H9 (cell line): ENCODE results near the gene CSF1R. TPM values are rescaled to one million over a fixed set of nuclear protein-coding genes. Genes with fewer than 3 reads are reported as not detected.

ENCODE experiments used
- DNase-seq: peaks from one replicate; pipeline ENCODE4 v3.0.0-alpha.2; 2017
- H2AFZ ChIP-seq: one replicate; pipeline ENCODE4 v1.6.1; 2013; ENCODE audit warnings: mild to moderate bottlenecking, low read length, control low read depth, moderate library complexity
- H2AK5ac ChIP-seq: 2 replicates; pipeline ENCODE4 v1.6.1; 2013; ENCODE audit warnings: low read length, control low read depth, mixed read lengths; ENCODE audit not compliant: insufficient read length
- H2BK120ac ChIP-seq: one replicate; pipeline ENCODE4 v1.6.1; 2013; ENCODE audit warnings: low read depth, mild to moderate bottlenecking, low read length, control low read depth, inconsistent platforms; ENCODE audit not compliant: poor library complexity, severe bottlenecking
- H2BK12ac ChIP-seq: 2 replicates; pipeline ENCODE4 v1.6.1; 2013; ENCODE audit warnings: low read length, control low read depth, mixed read lengths, low read depth; ENCODE audit not compliant: insufficient read length
- H2BK15ac ChIP-seq: 2 replicates; pipeline ENCODE4 v1.6.1; 2013; ENCODE audit warnings: low read depth, low read length, control low read depth
- H2BK20ac ChIP-seq: one replicate; pipeline ENCODE4 v1.6.1; 2013; ENCODE audit warnings: low read depth, mild to moderate bottlenecking, low read length, control low read depth, inconsistent platforms; ENCODE audit not compliant: poor library complexity, severe bottlenecking
- H2BK5ac ChIP-seq: 2 replicates; pipeline ENCODE4 v1.6.1; 2013; ENCODE audit warnings: low read length, control low read depth, mixed read lengths; ENCODE audit not compliant: insufficient read length
- H3K14ac ChIP-seq: 2 replicates; pipeline ENCODE4 v1.6.1; 2013; ENCODE audit warnings: low read length, control low read depth; ENCODE audit not compliant: insufficient read depth
- H3K18ac ChIP-seq: 2 replicates; pipeline ENCODE4 v1.6.1; 2013; ENCODE audit warnings: low read depth, mild to moderate bottlenecking, mixed read lengths, low read length, control low read depth; ENCODE audit not compliant: insufficient read length
- H3K23ac ChIP-seq: 2 replicates; pipeline ENCODE4 v1.6.1; 2013; ENCODE audit warnings: low read length, control low read depth, mixed read lengths, low read depth; ENCODE audit not compliant: insufficient read length
- H3K23me2 ChIP-seq: 2 replicates; pipeline ENCODE4 v1.6.1; 2013; ENCODE audit warnings: low read depth, mild to moderate bottlenecking, mixed read lengths, low read length, control low read depth; ENCODE audit not compliant: insufficient read length, poor library complexity, severe bottlenecking
- H3K27ac ChIP-seq: 2 replicates; pipeline ENCODE4 v1.5.1; 2013; ENCODE audit warnings: low read length, control low read depth, mixed read lengths, low read depth; ENCODE audit not compliant: insufficient read length
- H3K27me3 ChIP-seq: 2 replicates; pipeline ENCODE4 v1.6.1; 2013; ENCODE audit warnings: low read length, control low read depth, inconsistent platforms; ENCODE audit not compliant: insufficient read depth
- H3K4ac ChIP-seq: 2 replicates; pipeline ENCODE4 v1.6.1; 2013; ENCODE audit warnings: low read depth, mild to moderate bottlenecking, control low read depth, inconsistent platforms, low read length, moderate library complexity
- H3K4me1 ChIP-seq: 2 replicates; pipeline ENCODE4 v1.6.1; 2013; ENCODE audit warnings: low read length, control low read depth, inconsistent platforms; ENCODE audit not compliant: insufficient read depth
- H3K4me2 ChIP-seq: 2 replicates; pipeline ENCODE4 v1.6.1; 2013; ENCODE audit warnings: low read length, control low read depth, mixed read lengths; ENCODE audit not compliant: insufficient read length, insufficient read depth
- H3K56ac ChIP-seq: 2 replicates; pipeline ENCODE4 v1.6.1; 2013; ENCODE audit warnings: low read depth, mild to moderate bottlenecking, mixed read lengths, low read length, control low read depth; ENCODE audit not compliant: insufficient read length
- H3K79me1 ChIP-seq: 2 replicates; pipeline ENCODE4 v1.6.1; 2013; ENCODE audit warnings: low read depth, mild to moderate bottlenecking, moderate library complexity, low read length, control low read depth, inconsistent platforms; ENCODE audit not compliant: insufficient read depth, poor library complexity, severe bottlenecking
- H3K79me2 ChIP-seq: 2 replicates; pipeline ENCODE4 v1.6.1; 2013; ENCODE audit warnings: low read length, control low read depth, inconsistent platforms; ENCODE audit not compliant: insufficient read depth
- H3K9ac ChIP-seq: 2 replicates; pipeline ENCODE4 v1.6.1; 2013; ENCODE audit warnings: low read length, control low read depth, mixed read lengths; ENCODE audit not compliant: insufficient read length; ENCODE audit errors: extremely low read depth
- H3K9me3 ChIP-seq: one replicate; pipeline ENCODE4 v1.6.1; 2013; ENCODE audit warnings: low read depth, low read length, inconsistent platforms; ENCODE audit not compliant: control insufficient read depth
- H3T11ph ChIP-seq: one replicate; pipeline ENCODE4 v1.6.1; 2013; ENCODE audit warnings: mild to moderate bottlenecking, low read length, control low read depth, inconsistent platforms
- H4K20me1 ChIP-seq: one replicate; pipeline ENCODE4 v1.6.1; 2013; ENCODE audit not compliant: control insufficient read depth, insufficient read length, insufficient read depth
- H4K5ac ChIP-seq: 2 replicates; pipeline ENCODE4 v1.6.1; 2013; ENCODE audit warnings: low read depth, mild to moderate bottlenecking, mixed read lengths, low read length, control low read depth; ENCODE audit not compliant: insufficient read length
- H4K8ac ChIP-seq: replicated peaks from 2 replicates; pipeline ENCODE4 v1.6.1; 2013; ENCODE audit warnings: low read length, control low read depth, mixed read lengths, low read depth; ENCODE audit not compliant: insufficient read length
- H4K91ac ChIP-seq: 2 replicates; pipeline ENCODE4 v1.6.1; 2013; ENCODE audit warnings: low read depth, mild to moderate bottlenecking, moderate library complexity, mixed read lengths, low read length, control low read depth; ENCODE audit not compliant: insufficient read length
- H3K27ac Mint-ChIP-seq, 3 experiments: 2 replicates in 2 of 3; 3 replicates in 1 of 3; pipeline ENCODE4 v1.8.0; 2020 to 2021; ENCODE audit warnings: mixed read lengths in 3 of 3, mild to moderate bottlenecking in 1 of 3, moderate library complexity in 1 of 3
- H3K27me3 Mint-ChIP-seq: 2 replicates; pipeline ENCODE4 v1.8.0; 2021; ENCODE audit warnings: low read depth, mild to moderate bottlenecking, moderate library complexity, mixed read lengths
- H3K36me3 Mint-ChIP-seq, 3 experiments: 2 replicates in 2 of 3; 3 replicates in 1 of 3; pipeline ENCODE4 v1.8.0; 2020 to 2021; ENCODE audit warnings: low read depth in 3 of 3, mixed read lengths in 3 of 3; ENCODE audit not compliant: insufficient read depth in 1 of 3
- H3K4me1 Mint-ChIP-seq, 2 experiments: 2 replicates each; pipeline ENCODE4 v1.8.0; 2020; ENCODE audit warnings: mixed read lengths in 2 of 2
- H3K4me3 Mint-ChIP-seq, 2 experiments: 2 replicates in 1 of 2; 3 replicates in 1 of 2; pipeline ENCODE4 v1.8.0; 2020 to 2021; ENCODE audit warnings: mild to moderate bottlenecking in 2 of 2, mixed read lengths in 2 of 2, moderate library complexity in 1 of 2
- H3K9me3 Mint-ChIP-seq, 2 experiments: 2 replicates in 1 of 2; 3 replicates in 1 of 2; pipeline ENCODE4 v1.8.0; 2020; ENCODE audit warnings: mild to moderate bottlenecking in 2 of 2, mixed read lengths in 2 of 2, moderate library complexity in 1 of 2
- CTCF ChIP-seq: fragments of 200-600 bp; sonication (generic); conservative IDR thresholded peaks from 3 replicates; pipeline ENCODE4 v1.8.0; 2021; ENCODE audit warnings: antibody characterized with exemption, mild to moderate bottlenecking
- WGBS: extraction: QIAGEN DNeasy Blood & Tissue Kit; methylation state at CpG from one replicate; pipeline ENCODE4 v1.1.7; 2013; ENCODE audit warnings: missing lambda C conversion rate, low lambda C conversion rate, mixed read lengths; ENCODE audit not compliant: insufficient read length; ENCODE audit errors: extremely low coverage; 5-methylcytosine and 5-hydroxymethylcytosine counted together
- total RNA-seq: library from RNA; stranded (reverse); gene quantifications from 2 replicates; pipeline ENCODE4 v1.2.1, GENCODE V29; 2021

The CSF1R gene
- total RNA-seq, 1 experiment from 2014 or later = 0.13 TPM

GRCh38 chr5:150108711-150109514, 22.6 kb upstream of the CSF1R start:
- no CpG with 5 or more reads among the region's 11 CpGs for WGBS
- H3K27me3 ChIP-seq = no peaks in the 10 kb centered on the region
- no peaks in the 10 kb centered on the region for H3K79me2 ChIP-seq
- no peak overlapping the region for H2BK15ac ChIP-seq
- Mint-ChIP-seq H3K4me3 (no peak overlapping the region), H3K4me1 (peaks cover 16 to 25% of the 10 kb centered on the region in 2 experiments), H3K27ac (no peak overlapping the region), H3K9me3 (no peaks in the 10 kb centered on the region), H3K36me3 (no peaks in the 10 kb centered on the region), H3K27me3 (peaks cover 7% of the 10 kb centered on the region)
- no peak overlapping the region for H2BK12ac ChIP-seq
- no peak for TF ChIP-seq CTCF
- no peak overlapping the region for H3K56ac ChIP-seq
- no peak for DNase-seq
- no peak overlapping the region for H2AK5ac ChIP-seq
- no peak overlapping the region for H3K4ac ChIP-seq
- H3K79me1 ChIP-seq = no peaks in the 10 kb centered on the region
- H3K14ac ChIP-seq = no peak overlapping the region
- H4K8ac ChIP-seq = no peak overlapping the region
- H3K23me2 ChIP-seq = no peaks in the 10 kb centered on the region
- no peaks in the 10 kb centered on the region for H4K20me1 ChIP-seq
- no peak overlapping the region for H3K23ac ChIP-seq
- no peak overlapping the region for H2BK120ac ChIP-seq
- no peak overlapping the region for H4K5ac ChIP-seq
- H3K4me1 ChIP-seq = no peaks in the 10 kb centered on the region
- H2BK5ac ChIP-seq = no peak overlapping the region
- no peaks in the 10 kb centered on the region for H3K9me3 ChIP-seq
- H2BK20ac ChIP-seq = no peak overlapping the region
- H2AFZ ChIP-seq = no peak overlapping the region
- no peak overlapping the region for H3T11ph ChIP-seq
- H3K27ac ChIP-seq = no peak overlapping the region
- H4K91ac ChIP-seq = no peak overlapping the region
- H3K9ac ChIP-seq = no peak overlapping the region
- H3K4me2 ChIP-seq = no peak overlapping the region
- H3K18ac ChIP-seq = no peak overlapping the region
